Activated CD4-positive, CD25-positive, alpha-beta regulatory T cell treated with anti-CD3 and anti-CD28 coated beads, Interleukin-2, amount 50 U/mL, for 72 hours (primary cell): ENCODE measurements around the gene ZC3H10.

ENCODE experiments used
- DNase-seq: peaks from one replicate; pipeline ENCODE4 v3.0.0; 2021

Gene ZC3H10

DNA sequence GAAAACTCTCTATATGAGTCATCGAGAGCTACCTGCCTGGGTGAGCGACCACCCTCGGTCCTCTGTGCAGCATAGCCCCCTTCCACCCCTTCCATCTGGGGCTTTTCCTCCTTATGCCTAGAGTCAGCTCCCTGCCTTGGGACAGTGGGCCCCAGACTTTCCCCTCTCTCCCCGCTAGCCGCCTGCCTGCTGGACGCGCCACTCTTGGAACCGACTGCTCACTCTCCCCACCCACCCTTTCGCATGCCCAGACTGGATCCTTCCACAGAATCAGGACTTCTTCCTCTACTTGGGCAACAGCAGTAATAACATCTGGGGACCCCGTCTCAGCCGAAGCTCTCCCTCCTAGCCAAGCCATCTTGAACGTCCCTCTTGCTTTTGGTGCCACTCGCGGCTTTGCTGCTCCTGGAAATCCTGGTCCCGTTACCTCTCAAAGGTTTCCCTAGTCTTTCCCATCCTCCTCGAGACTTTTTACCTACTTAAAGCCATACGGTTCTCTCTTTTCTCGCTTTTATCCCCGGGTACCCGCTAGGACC, 10.7 kb downstream of the ZC3H10 start:
- no peak for DNase-seq

- DNase-seq = peak; percentile 71
Observed at GRCh38 chr12:56129206-56129941, 11.3 kb downstream of the ZC3H10 start.

GRCh38 chr12:56129942-56130495, 12.0 kb downstream of the ZC3H10 start:
- DNase-seq = no peak

GRCh38 chr12:56130876-56131275, 12.8 kb downstream of the ZC3H10 start:
- no peak for DNase-seq

GRCh38 chr12:56134897-56135296, 16.8 kb downstream of the ZC3H10 start:
- no peak for DNase-seq

- no peak for DNase-seq
Observed at GRCh38 chr12:56137853-56138571, 19.9 kb downstream of the ZC3H10 start.

DNA sequence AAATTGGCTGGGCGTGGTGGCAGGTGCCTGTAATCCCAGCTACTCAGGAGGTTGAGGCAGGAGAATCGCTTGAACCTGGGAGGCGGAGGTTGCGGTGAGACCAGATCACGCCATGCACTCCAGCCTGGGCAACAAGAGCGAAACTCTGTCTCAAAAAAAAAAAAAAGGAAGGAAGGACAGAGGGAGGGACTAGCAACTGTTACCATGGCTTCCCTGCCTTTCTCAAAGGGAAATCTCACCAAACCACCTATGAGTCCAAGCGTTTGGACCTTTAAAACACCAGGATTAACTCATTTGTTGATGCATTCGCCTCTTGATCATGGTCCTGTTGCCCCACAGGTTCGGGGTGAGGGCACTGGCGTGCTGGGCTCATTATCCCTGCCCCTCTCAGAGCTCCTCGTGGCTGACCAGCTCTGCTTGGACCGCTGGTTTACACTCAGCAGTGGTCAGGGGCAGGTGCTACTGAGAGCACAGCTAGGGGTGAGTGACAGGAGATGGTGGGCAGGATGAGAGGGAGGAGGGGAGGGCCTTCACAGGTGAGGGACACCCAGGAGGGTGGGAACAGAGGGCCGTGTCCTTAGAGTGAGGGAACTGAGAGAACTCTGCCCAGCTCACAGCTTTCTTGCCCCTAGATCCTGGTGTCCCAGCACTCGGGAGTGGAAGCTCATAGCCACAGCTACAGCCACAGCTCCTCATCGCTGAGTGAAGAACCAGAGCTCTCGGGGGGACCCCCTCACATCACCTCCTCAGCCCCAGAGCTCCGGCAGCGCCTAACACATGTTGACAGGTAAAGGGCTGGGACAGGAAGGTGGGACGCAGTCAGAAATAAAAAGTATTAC, 24.1 kb downstream of the ZC3H10 start:
- no peak for DNase-seq

- DNase-seq = no peak
Observed at GRCh38 chr12:56143217-56143616, 25.2 kb downstream of the ZC3H10 start.

- DNase-seq = no peak
Observed at GRCh38 chr12:56143870-56144269, 25.8 kb downstream of the ZC3H10 start.

DNA sequence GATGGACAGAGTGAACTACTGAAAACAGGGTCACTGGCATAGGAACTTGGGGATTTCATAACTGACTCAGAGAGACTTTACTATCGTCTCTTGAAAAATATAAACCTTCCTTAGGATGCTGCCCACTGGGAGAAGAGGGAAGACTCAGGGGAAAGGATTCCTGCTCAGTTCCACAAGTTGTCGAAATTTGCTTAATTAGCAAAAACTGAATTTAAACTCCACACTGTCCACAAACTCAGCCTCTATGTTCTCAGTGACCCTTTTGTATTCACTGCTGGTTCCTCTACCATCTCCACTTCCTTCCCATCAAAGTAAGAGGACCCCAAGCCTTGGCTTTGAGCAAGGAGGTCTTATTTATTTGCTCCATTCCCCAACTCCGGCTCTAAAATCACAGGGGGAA, 27.2 kb downstream of the ZC3H10 start:
- DNase-seq = no peak

DNA sequence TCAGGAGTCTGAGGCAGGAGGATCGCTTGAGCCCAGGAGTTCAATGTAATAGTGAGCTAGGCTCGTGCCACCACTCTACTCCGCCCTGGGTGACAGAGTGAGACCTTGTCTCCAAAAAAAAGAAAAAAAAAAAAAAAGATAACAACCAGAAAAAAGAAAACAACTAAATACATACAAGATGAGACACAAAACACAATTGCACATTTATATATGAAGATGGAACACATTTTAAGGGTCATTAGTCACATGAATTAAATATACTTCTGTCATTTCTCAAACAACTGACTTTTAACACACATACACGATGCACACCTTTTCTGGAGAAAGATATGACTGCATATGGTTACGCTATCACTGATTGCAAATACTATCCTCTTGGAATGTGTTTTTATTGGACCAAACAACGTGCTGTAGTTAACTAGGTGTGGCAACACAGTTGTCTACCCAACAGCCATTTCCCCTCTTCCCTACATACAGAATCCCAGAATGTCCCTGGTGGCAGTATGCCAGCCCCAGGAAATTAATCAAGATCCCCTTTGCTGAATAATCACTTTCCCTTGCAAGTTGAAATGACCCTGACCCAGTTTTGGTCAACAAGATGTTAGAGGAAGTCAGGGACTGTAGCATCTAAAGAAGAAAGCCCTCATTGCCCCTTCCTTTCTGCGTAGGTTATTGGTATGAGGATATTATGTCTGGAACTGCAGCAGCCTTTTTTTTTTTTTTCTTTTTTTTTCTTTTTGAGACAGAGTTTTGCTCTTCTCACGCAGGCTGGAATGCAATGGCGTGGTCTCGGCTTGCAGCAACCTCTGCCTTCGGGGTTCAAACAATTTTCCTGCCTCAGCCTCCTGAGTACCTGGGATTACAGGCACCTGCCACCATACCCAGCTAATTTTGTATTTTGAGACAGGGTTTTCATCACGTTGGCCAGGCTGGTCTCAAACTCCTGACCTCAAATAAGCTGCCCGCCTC, 28.7 kb downstream of the ZC3H10 start:
- no peak for DNase-seq

DNA sequence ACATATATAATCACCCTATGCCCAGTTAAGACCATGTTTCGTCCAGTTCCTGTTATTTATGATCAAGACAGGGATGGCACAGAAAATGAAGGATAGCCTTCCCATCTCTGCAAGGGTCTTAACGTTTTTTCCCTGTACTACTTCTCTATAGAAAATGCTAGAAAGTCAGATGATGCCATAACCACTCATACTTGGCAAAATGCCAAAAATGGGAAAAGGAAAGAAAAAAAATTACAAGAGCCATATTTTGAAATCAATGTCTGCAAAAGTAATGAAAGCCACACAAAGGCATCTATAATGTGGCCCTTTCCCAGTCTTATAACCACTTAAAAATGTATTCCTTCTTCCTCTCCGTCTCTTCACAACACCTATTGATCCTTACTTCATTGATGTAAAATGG, 32.5 kb downstream of the ZC3H10 start:
- DNase-seq = no peak

- DNase-seq = peak; percentile 70
Observed at GRCh38 chr12:56151672-56152131, 33.6 kb downstream of the ZC3H10 start.

- peak; percentile 94 for DNase-seq
Observed at GRCh38 chr12:56152132-56152755, 34.2 kb downstream of the ZC3H10 start, which contains the start of gene MYL6B. TSS of gene MYL6B (plus strand) at chr12:56152587. CDS start at chr12:56153919, 1,332 bp downstream.

DNA sequence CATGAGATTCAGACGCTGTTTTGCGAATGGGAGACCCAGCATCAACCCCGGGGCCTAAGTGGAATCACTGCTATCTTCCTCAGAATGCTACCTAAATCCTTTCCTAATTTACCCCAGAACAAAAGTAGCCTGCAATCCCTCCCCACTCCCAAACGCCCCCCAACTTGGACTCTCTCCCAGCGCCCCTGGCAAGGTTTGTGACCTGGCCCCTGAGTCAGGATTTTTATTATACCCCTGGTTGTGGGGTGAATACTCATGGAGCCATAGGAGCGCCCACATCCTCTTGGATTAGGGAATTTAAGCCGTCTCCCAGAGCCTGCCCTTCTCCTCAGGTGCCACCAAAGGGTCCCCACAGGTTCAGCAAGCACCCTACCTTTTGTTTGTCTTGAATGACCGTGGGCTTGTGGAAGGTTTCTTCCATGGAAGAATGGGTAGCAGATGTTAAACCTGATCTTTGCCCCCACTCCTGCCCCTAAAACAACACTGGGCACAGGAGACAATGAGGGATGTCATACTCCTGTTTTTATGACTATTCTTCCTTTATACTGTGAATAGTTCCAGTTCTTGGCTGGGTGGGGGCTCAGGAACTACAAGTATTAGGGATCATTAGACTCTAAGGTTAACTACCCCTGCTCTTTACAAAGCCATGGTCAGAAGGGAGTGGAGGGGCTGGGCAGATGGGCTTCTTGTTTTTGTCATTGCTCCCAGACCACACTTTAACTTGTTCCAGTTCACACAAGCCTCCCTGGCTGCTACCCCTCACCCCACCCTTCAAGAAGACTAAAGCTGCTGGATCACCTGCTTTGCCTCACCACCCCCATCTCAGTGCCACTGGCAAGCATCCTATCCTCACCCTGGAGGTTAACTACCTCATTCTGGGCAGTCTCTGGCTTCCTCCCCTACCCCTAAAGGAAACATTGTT, 35.0 kb downstream of the ZC3H10 start:
- DNase-seq = no peak

DNA sequence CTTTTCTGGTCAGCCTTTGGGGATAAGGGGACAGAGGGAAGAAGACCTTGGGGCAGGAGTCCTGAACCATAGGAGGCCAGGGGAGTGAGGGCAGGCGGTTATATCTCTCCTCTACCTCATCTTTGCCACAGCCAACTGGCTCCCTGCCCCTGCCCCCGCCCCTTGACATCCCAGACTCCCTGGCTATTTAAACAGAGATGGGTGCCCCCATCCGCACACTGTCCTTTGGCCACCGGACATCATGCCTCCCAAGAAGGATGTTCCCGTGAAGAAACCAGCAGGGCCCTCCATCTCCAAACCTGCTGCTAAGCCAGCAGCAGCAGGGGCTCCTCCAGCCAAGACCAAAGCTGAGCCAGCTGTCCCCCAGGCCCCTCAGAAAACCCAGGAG, 35.6 kb downstream of the ZC3H10 start:
- no peak for DNase-seq

DNA sequence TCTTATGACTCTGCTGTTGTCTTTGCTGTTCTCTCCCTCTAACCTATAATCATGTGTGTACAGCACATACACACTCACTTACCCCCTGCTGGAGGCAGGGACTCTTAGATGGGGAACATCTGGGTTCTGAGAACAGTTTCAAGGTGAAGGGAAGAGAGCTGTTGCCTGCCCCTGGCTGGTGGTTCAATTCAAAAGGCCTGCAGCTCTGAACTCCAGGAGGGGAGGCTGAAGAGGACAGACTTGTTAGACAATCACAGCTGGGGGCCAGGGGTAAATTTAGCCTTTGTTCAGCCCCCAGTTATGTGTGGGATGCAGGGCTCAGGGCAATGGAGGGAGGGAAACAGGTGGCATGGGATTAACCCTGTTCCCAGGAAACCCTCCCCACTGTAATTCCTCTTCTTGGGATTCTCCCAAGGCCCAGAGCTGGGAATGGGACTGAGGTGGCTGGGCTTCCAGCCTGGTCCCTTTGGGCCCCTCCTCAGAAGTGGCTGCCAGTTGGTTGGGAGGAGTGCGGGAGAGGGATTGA, 36.2 kb downstream of the ZC3H10 start:
- DNase-seq = no peak

DNA sequence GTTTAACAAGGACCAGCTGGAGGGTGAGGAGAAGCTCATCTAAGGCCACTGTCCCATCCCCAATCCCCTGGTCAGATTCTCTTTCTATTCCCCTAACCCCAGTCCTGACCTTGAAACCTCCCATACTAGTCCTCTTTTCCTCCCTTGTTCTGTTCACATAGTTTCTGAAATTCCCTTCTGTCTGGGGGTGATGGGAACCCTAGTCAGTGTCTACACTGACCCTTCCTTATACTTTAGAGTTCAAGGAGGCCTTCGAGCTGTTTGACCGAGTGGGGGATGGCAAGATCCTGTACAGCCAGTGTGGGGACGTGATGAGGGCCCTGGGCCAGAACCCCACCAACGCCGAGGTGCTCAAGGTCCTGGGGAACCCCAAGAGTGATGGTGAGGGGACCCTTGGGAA, 36.8 kb downstream of the ZC3H10 start:
- no peak for DNase-seq

DNA sequence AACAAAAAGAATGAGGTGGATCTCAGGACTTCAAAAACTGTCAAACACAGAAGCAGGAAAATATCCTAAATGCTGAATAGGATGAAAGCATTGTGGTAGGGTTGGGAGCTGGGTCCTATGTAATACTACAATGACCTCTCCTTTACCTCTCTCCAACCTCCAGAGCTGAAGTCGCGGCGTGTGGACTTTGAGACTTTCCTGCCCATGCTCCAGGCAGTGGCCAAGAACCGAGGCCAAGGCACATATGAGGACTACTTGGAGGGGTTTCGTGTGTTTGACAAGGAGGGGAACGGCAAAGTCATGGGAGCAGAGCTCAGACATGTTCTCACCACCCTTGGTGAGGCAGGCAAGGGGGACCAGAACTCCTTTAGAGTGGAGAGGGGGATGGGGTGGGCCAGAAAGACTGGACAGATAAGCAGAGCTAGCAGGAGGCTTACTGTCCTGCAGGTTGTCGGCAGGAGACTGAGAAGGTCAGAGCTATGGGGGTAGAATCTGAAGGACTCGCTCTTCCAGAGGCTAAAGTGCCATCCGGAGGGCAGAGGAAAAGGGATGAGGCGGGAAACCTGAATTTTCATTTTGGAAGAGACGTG, 37.3 kb downstream of the ZC3H10 start:
- no peak for DNase-seq
